ENCODE results near the gene EEF2K. TPM values are rescaled to one million over a fixed set of nuclear protein-coding genes. Genes with fewer than 3 reads are reported as not detected.

EEF2K gene
- total RNA-seq, 1 experiment from 2014 or later = 9.1 TPM

DNA sequence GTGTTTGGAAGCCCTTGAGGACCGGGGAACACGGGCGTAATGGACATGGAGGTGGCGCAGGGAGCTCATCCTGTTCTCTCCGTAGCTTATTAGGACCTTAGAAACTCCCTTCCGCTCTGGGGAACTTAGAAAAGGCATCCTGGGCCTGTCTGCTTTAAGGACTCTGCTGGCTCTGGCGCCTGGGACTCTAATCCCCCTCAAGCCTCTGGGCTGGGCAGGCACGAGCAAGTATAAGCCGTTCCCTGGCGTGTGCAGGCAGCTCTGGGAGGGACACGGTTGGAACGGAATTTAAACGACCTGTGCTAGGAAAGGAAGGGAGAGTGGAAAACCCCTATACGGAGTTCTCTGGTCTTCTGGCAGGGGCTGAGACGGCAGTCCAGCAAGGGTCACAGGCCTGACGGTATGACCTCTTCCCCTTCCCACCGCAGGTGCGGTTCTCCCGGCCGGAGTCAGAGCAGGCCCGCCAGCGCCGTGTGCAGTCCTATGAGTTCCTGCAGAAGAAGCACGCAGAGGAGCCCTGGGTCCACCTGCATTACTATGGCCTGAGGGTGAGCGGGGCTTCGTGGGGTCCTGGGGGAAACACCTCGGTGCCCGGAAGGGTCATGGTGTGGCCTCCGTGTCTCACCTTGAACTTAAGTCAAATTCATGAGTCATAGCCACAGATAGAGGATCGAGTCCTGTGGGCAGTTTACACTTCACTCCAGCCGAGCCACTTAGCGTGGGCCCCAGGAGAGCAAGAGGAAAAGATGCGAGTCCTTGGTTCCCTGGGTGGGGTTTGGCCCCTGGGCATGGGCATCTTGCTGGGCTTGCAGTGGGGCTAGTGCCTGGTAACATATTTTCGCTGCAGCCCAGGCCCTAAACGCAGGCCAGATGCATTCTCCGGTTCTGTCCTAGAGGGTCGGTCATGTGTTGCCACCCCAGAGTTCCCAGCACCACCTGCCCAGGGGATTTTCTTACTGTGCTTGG, 108.9 kb downstream of the EEF2K start:
- Histone ChIP-seq H3K79me2 (ENCODE audit: low read length) (no peaks in the 10 kb centered on the region), H3F3A (ENCODE audit: low read length, unreplicated experiment) (no peaks in the 10 kb centered on the region), H3K4me1 (ENCODE audit: insufficient read depth, low read length) (no peaks in the 10 kb centered on the region), H2AFZ (ENCODE audit: low read length) (no peak overlapping the region), H3K9ac (ENCODE audit: low read length) (no peak overlapping the region), H3K9me2 (replicated peaks; ENCODE audit: low read length) (no peaks in the 10 kb centered on the region), H3K27ac (ENCODE audit: low read length) (no peak overlapping the region), H4K20me1 (ENCODE audit: low read length) (no peaks in the 10 kb centered on the region), H3K9me3 (ENCODE audit: low read length) (no peaks in the 10 kb centered on the region), H3K4me3 (ENCODE audit: low read length) (no peak overlapping the region), H3K27me3 (ENCODE audit: low read length) (no peaks in the 10 kb centered on the region), H3K36me3 (ENCODE audit: low read depth, low read length) (peaks cover 12% of the 10 kb centered on the region; the same call in 1 of the 2 replicates), H3K4me2 (ENCODE audit: low read length) (no peak overlapping the region)
- ChIA-PET CTCF (no interaction called here), POLR2A (ENCODE audit: unreplicated experiment) (no interaction called here)
- BruUV-seq (replicated peaks) = no TSS peak
- no peak for DNase-seq
- no peak for ATAC-seq
- TF ChIP-seq EZH2 (IDR thresholded peaks at IDR 0.05; ENCODE audit: low read length, unreplicated experiment) (no peak), EZH2phosphoT487 (IDR thresholded peaks at IDR 0.05; ENCODE audit: borderline replicate concordance, low read length) (no peak)
- TF ChIP-seq, protein P1, sequence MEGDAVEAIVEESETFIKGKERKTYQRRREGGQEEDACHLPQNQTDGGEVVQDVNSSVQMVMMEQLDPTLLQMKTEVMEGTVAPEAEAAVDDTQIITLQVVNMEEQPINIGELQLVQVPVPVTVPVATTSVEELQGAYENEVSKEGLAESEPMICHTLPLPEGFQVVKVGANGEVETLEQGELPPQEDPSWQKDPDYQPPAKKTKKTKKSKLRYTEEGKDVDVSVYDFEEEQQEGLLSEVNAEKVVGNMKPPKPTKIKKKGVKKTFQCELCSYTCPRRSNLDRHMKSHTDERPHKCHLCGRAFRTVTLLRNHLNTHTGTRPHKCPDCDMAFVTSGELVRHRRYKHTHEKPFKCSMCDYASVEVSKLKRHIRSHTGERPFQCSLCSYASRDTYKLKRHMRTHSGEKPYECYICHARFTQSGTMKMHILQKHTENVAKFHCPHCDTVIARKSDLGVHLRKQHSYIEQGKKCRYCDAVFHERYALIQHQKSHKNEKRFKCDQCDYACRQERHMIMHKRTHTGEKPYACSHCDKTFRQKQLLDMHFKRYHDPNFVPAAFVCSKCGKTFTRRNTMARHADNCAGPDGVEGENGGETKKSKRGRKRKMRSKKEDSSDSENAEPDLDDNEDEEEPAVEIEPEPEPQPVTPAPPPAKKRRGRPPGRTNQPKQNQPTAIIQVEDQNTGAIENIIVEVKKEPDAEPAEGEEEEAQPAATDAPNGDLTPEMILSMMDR (conservative IDR thresholded peaks at IDR 0.05; ENCODE audit: low read depth, low read length) = no peak
- intact Hi-C loops (cut with micrococcal nuclease) = no loop called here

DNA sequence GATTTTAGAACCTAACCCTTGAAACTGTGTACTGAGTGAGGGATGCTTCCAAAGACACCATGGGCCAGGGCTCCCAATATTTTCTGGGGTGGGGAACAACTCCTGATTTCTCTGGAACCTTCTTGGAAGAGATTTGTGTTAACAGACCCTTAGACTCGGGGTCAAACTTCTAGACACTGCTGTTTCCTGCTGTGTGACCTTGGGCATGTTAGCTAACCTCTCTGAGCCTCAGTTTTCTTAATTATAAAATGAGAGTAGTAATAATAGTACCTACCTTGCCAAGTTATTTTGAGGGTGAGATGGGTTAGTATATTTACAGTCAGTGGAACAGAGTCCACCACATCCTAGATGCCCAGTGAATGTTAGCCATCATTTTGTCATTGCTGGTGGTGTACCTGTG, 109.9 kb downstream of the EEF2K start:
- intact Hi-C loops (cut with micrococcal nuclease) = no loop called here
- peaks cover 12% of the 10 kb centered on the region; the same call in 1 of the 2 replicates for H3K36me3 ChIP-seq (ENCODE audit: low read depth, low read length)
- TF ChIP-seq EZH2phosphoT487 (IDR thresholded peaks at IDR 0.05; ENCODE audit: borderline replicate concordance, low read length) (no peak), EZH2 (IDR thresholded peaks at IDR 0.05; ENCODE audit: low read length, unreplicated experiment) (no peak)
- BruUV-seq (replicated peaks) = no TSS peak
- H3F3A ChIP-seq (ENCODE audit: low read length, unreplicated experiment) = no peaks in the 10 kb centered on the region
- no peaks in the 10 kb centered on the region for H3K9me2 ChIP-seq (replicated peaks; ENCODE audit: low read length)
- no peak overlapping the region for H3K9ac ChIP-seq (ENCODE audit: low read length)
- no peaks in the 10 kb centered on the region for H3K79me2 ChIP-seq (ENCODE audit: low read length)
- no peaks in the 10 kb centered on the region for H4K20me1 ChIP-seq (ENCODE audit: low read length)
- no peak overlapping the region for H3K4me3 ChIP-seq (ENCODE audit: low read length)
- no peaks in the 10 kb centered on the region for H3K9me3 ChIP-seq (ENCODE audit: low read length)
- H2AFZ ChIP-seq (ENCODE audit: low read length) = no peak overlapping the region
- H3K27ac ChIP-seq (ENCODE audit: low read length) = no peak overlapping the region
- no peak for ATAC-seq
- H3K27me3 ChIP-seq (ENCODE audit: low read length) = no peaks in the 10 kb centered on the region
- ChIA-PET CTCF (no interaction called here), POLR2A (ENCODE audit: unreplicated experiment) (no interaction called here)
- no peak for DNase-seq
- no peaks in the 10 kb centered on the region for H3K4me1 ChIP-seq (ENCODE audit: insufficient read depth, low read length)
- no peak overlapping the region for H3K4me2 ChIP-seq (ENCODE audit: low read length)

DNA sequence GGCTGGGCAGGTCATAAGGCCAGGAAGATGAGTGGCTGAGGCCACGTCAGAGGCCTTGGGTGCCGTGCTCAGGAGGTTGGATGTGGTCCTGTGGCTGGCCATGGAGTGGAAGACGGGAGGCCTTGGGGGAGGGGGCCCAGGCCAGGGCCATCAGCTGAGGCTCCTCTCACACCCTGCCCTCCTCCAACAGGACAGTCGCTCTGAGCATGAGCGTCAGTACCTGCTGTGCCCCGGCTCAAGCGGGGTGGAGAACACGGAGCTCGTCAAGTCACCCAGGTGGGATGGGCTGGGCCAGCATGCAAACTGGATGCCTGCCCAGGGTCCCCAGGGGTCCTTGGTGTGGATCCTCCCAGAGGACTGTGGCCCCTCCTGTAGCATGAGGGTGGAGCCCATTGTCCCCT, 110.3 kb downstream of the EEF2K start:
- H3F3A ChIP-seq (ENCODE audit: low read length, unreplicated experiment) = no peaks in the 10 kb centered on the region
- intact Hi-C loops (cut with micrococcal nuclease) = no loop called here
- H2AFZ ChIP-seq (ENCODE audit: low read length) = no peak overlapping the region
- H4K20me1 ChIP-seq (ENCODE audit: low read length) = no peaks in the 10 kb centered on the region
- H3K9me3 ChIP-seq (ENCODE audit: low read length) = no peaks in the 10 kb centered on the region
- H3K36me3 ChIP-seq (ENCODE audit: low read depth, low read length) = peaks cover 16% of the 10 kb centered on the region; the same call in 1 of the 2 replicates
- no peak for DNase-seq
- no peak overlapping the region for H3K4me3 ChIP-seq (ENCODE audit: low read length)
- no peak overlapping the region for H3K4me2 ChIP-seq (ENCODE audit: low read length)
- no peak overlapping the region for H3K9ac ChIP-seq (ENCODE audit: low read length)
- no peaks in the 10 kb centered on the region for H3K9me2 ChIP-seq (replicated peaks; ENCODE audit: low read length)
- ATAC-seq = no peak
- ChIA-PET CTCF (no interaction called here), POLR2A (ENCODE audit: unreplicated experiment) (no interaction called here)
- BruUV-seq (replicated peaks) = no TSS peak
- no peak overlapping the region for H3K27ac ChIP-seq (ENCODE audit: low read length)
- no peaks in the 10 kb centered on the region for H3K4me1 ChIP-seq (ENCODE audit: insufficient read depth, low read length)
- H3K27me3 ChIP-seq (ENCODE audit: low read length) = no peaks in the 10 kb centered on the region
- TF ChIP-seq EZH2 (IDR thresholded peaks at IDR 0.05; ENCODE audit: low read length, unreplicated experiment) (no peak), EZH2phosphoT487 (IDR thresholded peaks at IDR 0.05; ENCODE audit: borderline replicate concordance, low read length) (no peak)
- TF ChIP-seq, protein P1 (conservative IDR thresholded peaks at IDR 0.05; ENCODE audit: low read depth, low read length) = no peak
- no peaks in the 10 kb centered on the region for H3K79me2 ChIP-seq (ENCODE audit: low read length)
